WTC11 (cell line): Measurements from ENCODE around the gene DGCR8.

Experiments used
- ATF3 ChIP-seq: sonication (generic); formaldehyde crosslinking; conservative IDR thresholded peaks from 2 replicates; pipeline ENCODE4 v1.8.1; 2022; ENCODE audit warnings: mild to moderate bottlenecking, missing genetic modification reagents
- CBFB ChIP-seq: sonication (generic); formaldehyde crosslinking; IDR thresholded peaks from 2 replicates; pipeline ENCODE4 v1.8.1; 2022; ENCODE audit warnings: mild to moderate bottlenecking, low read depth, missing genetic modification reagents
- CTCF ChIP-seq: fragments of 200-600 bp; IDR thresholded peaks from 2 replicates; pipeline ENCODE4 v1.8.0; 2022; ENCODE audit warnings: antibody characterized with exemption
- HMGA2 ChIP-seq: fragments of 250-450 bp; sonication (Bioruptor Pico); IDR thresholded peaks from 2 replicates; pipeline ENCODE4 v1.4.0; 2021; ENCODE audit warnings: mild to moderate bottlenecking, moderate library complexity
- USF1 ChIP-seq: sonication (generic); formaldehyde crosslinking; IDR thresholded peaks from 2 replicates; pipeline ENCODE4 v1.8.0; 2022; ENCODE audit warnings: mild to moderate bottlenecking, missing genetic modification reagents
- ZSCAN18 ChIP-seq: fragments of 250-450 bp; sonication (Bioruptor Pico); IDR thresholded peaks from 2 replicates; pipeline ENCODE4 v2.1.2; 2022; ENCODE audit warnings: mild to moderate bottlenecking, moderate library complexity

GRCh38 chr22:20099099-20099711 is 19.2 kb downstream of the DGCR8 start:
- TF ChIP-seq USF1 (no peak), CTCF (no peak), HMGA2 (CRISPR knock-in tag) (no peak), CBFB (CRISPR knock-in tag) (no peak), ZSCAN18 (no peak), ATF3 (CRISPR knock-in tag) (no peak)
